ENCODE measurements around the gene SLC47A1. TPM values are rescaled to one million over a fixed set of nuclear protein-coding genes. Genes with fewer than 3 reads are reported as not detected.
"Not testable (repeated sequence)": the region's sequence is repeated elsewhere in the genome, so short reads cannot be mapped to it uniquely, and the experiment has no call there.

Gene SLC47A1
- total RNA-seq, 2 experiments from 2014 or later, result not detected

GRCh38 chr17:19578545-19578944, 44.9 kb downstream of the SLC47A1 start:
- no peaks in the 10 kb centered on the region for H3K36me3 Mint-ChIP-seq
- DNase-seq (no peak), ATAC-seq (ENCODE audit: low read depth) (no peak)
- peaks cover 39% of the 10 kb centered on the region for H3K27me3 Mint-ChIP-seq
- no peaks in the 10 kb centered on the region for H3K4me1 Mint-ChIP-seq
- no peaks in the 10 kb centered on the region for H3K9me3 Mint-ChIP-seq
- no peak overlapping the region for H3K27ac Mint-ChIP-seq
- H3K4me3 Mint-ChIP-seq, result no peak overlapping the region
- POLR2A ChIA-PET, result no interaction called here

- no peak overlapping the region for H3K4me3 Mint-ChIP-seq
These were observed 45.6 kb downstream of the SLC47A1 start for GRCh38 chr17:19579192-19579761.

GRCh38 chr17:19579867-19580565, 46.4 kb downstream of the SLC47A1 start:
- Mint-ChIP-seq H3K36me3 (no peaks in the 10 kb centered on the region), H3K27me3 (peaks cover 35% of the 10 kb centered on the region), H3K4me3 (no peak overlapping the region), H3K4me1 (no peaks in the 10 kb centered on the region), H3K27ac (no peak overlapping the region), H3K9me3 (no peaks in the 10 kb centered on the region)
- POLR2A ChIA-PET, result interaction anchor here (0.5 kb wide), 1 partner anchor 240 kb away, joined by 3 read pairs; no protein-coding TSS in a partner anchor
- peak; percentile 30 for DNase-seq
- ATAC-seq (ENCODE audit: low read depth), result no peak

More at GRCh38 chr17:19579192-19579761, 45.6 kb downstream of the SLC47A1 start:
- no peak overlapping the region for H3K27ac Mint-ChIP-seq
- no peaks in the 10 kb centered on the region for H3K9me3 Mint-ChIP-seq
- POLR2A ChIA-PET, result no interaction called here
- H3K36me3 Mint-ChIP-seq, result no peaks in the 10 kb centered on the region
- peaks cover 37% of the 10 kb centered on the region for H3K27me3 Mint-ChIP-seq
- no peaks in the 10 kb centered on the region for H3K4me1 Mint-ChIP-seq
- DNase-seq (no peak), ATAC-seq (ENCODE audit: low read depth) (no peak)

GRCh38 chr17:19580566-19580920, 46.9 kb downstream of the SLC47A1 start:
- not testable (repeated sequence) for H3K4me3 Mint-ChIP-seq; H3K36me3 Mint-ChIP-seq; DNase-seq; H3K4me1 Mint-ChIP-seq; ATAC-seq (ENCODE audit: low read depth); H3K9me3 Mint-ChIP-seq; H3K27ac Mint-ChIP-seq
- peaks cover 33% of the 10 kb centered on the region for H3K27me3 Mint-ChIP-seq
- POLR2A ChIA-PET, result interaction anchor here (0.5 kb wide), 1 partner anchor 239 kb away, joined by 3 read pairs; no protein-coding TSS in a partner anchor

GRCh38 chr17:19582152-19582551, 48.5 kb downstream of the SLC47A1 start:
- DNase-seq; H3K36me3 Mint-ChIP-seq; POLR2A ChIA-PET; ATAC-seq (ENCODE audit: low read depth); H3K4me3 Mint-ChIP-seq; H3K27ac Mint-ChIP-seq; H3K4me1 Mint-ChIP-seq; H3K9me3 Mint-ChIP-seq: not testable (repeated sequence)
- peaks cover 30% of the 10 kb centered on the region for H3K27me3 Mint-ChIP-seq

GRCh38 chr17:19583871-19584270, 50.2 kb downstream of the SLC47A1 start:
- POLR2A ChIA-PET, result no interaction called here
- H3K27me3 Mint-ChIP-seq, result peaks cover 19% of the 10 kb centered on the region
- H3K4me3 Mint-ChIP-seq, result no peak overlapping the region
- no peaks in the 10 kb centered on the region for H3K36me3 Mint-ChIP-seq
- H3K4me1 Mint-ChIP-seq, result no peaks in the 10 kb centered on the region
- H3K9me3 Mint-ChIP-seq, result no peaks in the 10 kb centered on the region
- H3K27ac Mint-ChIP-seq, result no peak overlapping the region
- DNase-seq, result no peak
- ATAC-seq (ENCODE audit: low read depth), result no peak

GRCh38 chr17:19590451-19590850, 56.8 kb downstream of the SLC47A1 start:
- DNase-seq, result no peak
- no peak overlapping the region for H3K27ac Mint-ChIP-seq
- peaks cover 2% of the 10 kb centered on the region for H3K27me3 Mint-ChIP-seq
- no peaks in the 10 kb centered on the region for H3K9me3 Mint-ChIP-seq
- H3K4me3 Mint-ChIP-seq, result no peak overlapping the region
- H3K4me1 Mint-ChIP-seq, result no peaks in the 10 kb centered on the region
- ATAC-seq (ENCODE audit: low read depth), result no peak
- H3K36me3 Mint-ChIP-seq, result no peaks in the 10 kb centered on the region
- POLR2A ChIA-PET, result no interaction called here

- Mint-ChIP-seq H3K9me3 (no peaks in the 10 kb centered on the region), H3K4me1 (no peaks in the 10 kb centered on the region), H3K36me3 (no peaks in the 10 kb centered on the region), H3K4me3 (no peak overlapping the region), H3K27me3 (peaks cover 2% of the 10 kb centered on the region), H3K27ac (no peak overlapping the region)
- ATAC-seq (ENCODE audit: low read depth) (no peak), DNase-seq (no peak)
- POLR2A ChIA-PET, result no interaction called here
These were observed 57.4 kb downstream of the SLC47A1 start for GRCh38 chr17:19590912-19591551.

- Mint-ChIP-seq H3K4me1 (no peaks in the 10 kb centered on the region), H3K4me3 (no peak overlapping the region), H3K27me3 (peaks cover 4% of the 10 kb centered on the region), H3K36me3 (no peaks in the 10 kb centered on the region), H3K27ac (no peak overlapping the region), H3K9me3 (no peaks in the 10 kb centered on the region)
- ATAC-seq (ENCODE audit: low read depth) (no peak), DNase-seq (no peak)
- POLR2A ChIA-PET, result no interaction called here
These were observed 58.7 kb downstream of the SLC47A1 start for GRCh38 chr17:19592316-19592715.

- H3K27me3 Mint-ChIP-seq, result peaks cover 2% of the 10 kb centered on the region
- POLR2A ChIA-PET, result no interaction called here
These were observed 63.2 kb downstream of the SLC47A1 start for GRCh38 chr17:19596869-19597268.

GRCh38 chr17:19610311-19610710, 76.7 kb downstream of the SLC47A1 start:
- ATAC-seq (ENCODE audit: low read depth) (no peak), DNase-seq (no peak)
- peaks cover 4% of the 10 kb centered on the region for H3K4me1 Mint-ChIP-seq
- H3K4me3 Mint-ChIP-seq, result no peak overlapping the region
- no peaks in the 10 kb centered on the region for H3K9me3 Mint-ChIP-seq
- H3K36me3 Mint-ChIP-seq, result no peaks in the 10 kb centered on the region
- H3K27ac Mint-ChIP-seq, result no peak overlapping the region
- H3K27me3 Mint-ChIP-seq, result peaks cover 6% of the 10 kb centered on the region
- POLR2A ChIA-PET, result no interaction called here

More at GRCh38 chr17:19596869-19597268, 63.2 kb downstream of the SLC47A1 start:
- DNase-seq (no peak), ATAC-seq (ENCODE audit: low read depth) (no peak)
- Mint-ChIP-seq H3K9me3 (no peaks in the 10 kb centered on the region), H3K4me1 (no peaks in the 10 kb centered on the region), H3K27ac (no peak overlapping the region), H3K36me3 (no peaks in the 10 kb centered on the region), H3K4me3 (no peak overlapping the region)

GRCh38 chr17:19610879-19611278, 77.2 kb downstream of the SLC47A1 start:
- peaks cover 6% of the 10 kb centered on the region for H3K27me3 Mint-ChIP-seq
- H3K4me1 Mint-ChIP-seq, result peaks cover 4% of the 10 kb centered on the region
- DNase-seq (no peak), ATAC-seq (ENCODE audit: low read depth) (no peak)
- no peaks in the 10 kb centered on the region for H3K36me3 Mint-ChIP-seq
- H3K4me3 Mint-ChIP-seq, result no peak overlapping the region
- no peak overlapping the region for H3K27ac Mint-ChIP-seq
- H3K9me3 Mint-ChIP-seq, result no peaks in the 10 kb centered on the region
- POLR2A ChIA-PET, result no interaction called here

GRCh38 chr17:19613979-19614378, 80.3 kb downstream of the SLC47A1 start:
- Mint-ChIP-seq H3K4me1 (peaks cover 4% of the 10 kb centered on the region), H3K9me3 (peaks cover 12% of the 10 kb centered on the region), H3K27ac (no peak overlapping the region), H3K36me3 (peaks cover 3% of the 10 kb centered on the region), H3K27me3 (peaks cover 8% of the 10 kb centered on the region), H3K4me3 (no peak overlapping the region)
- DNase-seq (no peak), ATAC-seq (ENCODE audit: low read depth) (no peak)
- POLR2A ChIA-PET, result no interaction called here

GRCh38 chr17:19614900-19615299, 81.2 kb downstream of the SLC47A1 start:
- Mint-ChIP-seq H3K27me3 (peaks cover 8% of the 10 kb centered on the region), H3K4me1 (peaks cover 4% of the 10 kb centered on the region)
- POLR2A ChIA-PET, result no interaction called here

More at GRCh38 chr17:19614900-19615299, 81.2 kb downstream of the SLC47A1 start:
- DNase-seq (no peak), ATAC-seq (ENCODE audit: low read depth) (no peak)
- Mint-ChIP-seq H3K4me3 (no peak overlapping the region), H3K36me3 (peaks cover 3% of the 10 kb centered on the region), H3K27ac (no peak overlapping the region), H3K9me3 (peaks cover 21% of the 10 kb centered on the region)

Measured in activated naive CD8-positive, alpha-beta T cell treated with anti-CD3 and anti-CD28 coated beads, Interleukin-2, amount 10 ng/mL, durations not matched to agents 7 days and 5 days (primary cell).